ENCODE results near the gene CDKN1A.
A peak's percentile ranks its signal among the peaks of the same experiment; 100 is the strongest.
"Not testable (repeated sequence)": the region's sequence is repeated elsewhere in the genome, so short reads cannot be mapped to it uniquely, and the experiment has no call there.

Gene CDKN1A

DNA sequence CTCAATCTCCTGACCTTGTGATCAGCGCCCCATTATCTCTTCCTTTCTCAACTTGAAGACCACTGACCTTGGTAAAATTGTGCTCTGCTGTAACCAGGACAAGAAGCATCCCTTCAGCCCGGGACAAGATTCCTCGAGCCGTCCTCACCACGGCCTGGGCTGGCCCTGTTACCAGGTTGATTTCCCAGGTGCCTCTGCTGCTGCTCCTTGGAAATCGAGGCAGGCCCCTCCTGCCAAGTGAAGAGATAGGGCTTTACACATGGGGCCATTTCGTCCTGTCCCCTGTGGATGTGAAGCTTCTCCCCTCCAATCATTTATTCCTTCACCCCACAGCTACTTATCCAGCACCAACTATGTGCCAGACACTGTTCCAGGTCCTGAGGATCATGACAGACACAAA lies 40.6 kb downstream of the CDKN1A start:
- in situ Hi-C loops (cut with MboI; ENCODE audit: low sequenced_read_pairs) = loop anchor here (25.0 kb wide), 1 partner anchor 107 kb away; no protein-coding TSS in a partner anchor

GRCh38 chr6:36720251-36721141 lies 42.0 kb downstream of the CDKN1A start:
- in situ Hi-C loops (cut with MboI; ENCODE audit: low sequenced_read_pairs) = loop anchor here (25.0 kb wide), 1 partner anchor 108 kb away; no protein-coding TSS in a partner anchor
- Histone ChIP-seq H3K27me3 (ENCODE audit: low read depth) (no peaks in the 10 kb centered on the region), H3K9me3 (no peaks in the 10 kb centered on the region), H3K4me1 (peaks cover 3% of the 10 kb centered on the region; the same call in 1 of the 2 replicates), H3K36me3 (replicated peaks) (no peaks in the 10 kb centered on the region), H3K4me3 (no peak overlapping the region)
- no peak for DNase-seq (ENCODE audit: low spot score in 2 of 2)

More for the DNA sequence above, 40.6 kb downstream of the CDKN1A start:
- Histone ChIP-seq H3K4me1 (no peaks in the 10 kb centered on the region), H3K9me3 (no peaks in the 10 kb centered on the region), H3K4me3 (no peak overlapping the region), H3K27me3 (ENCODE audit: low read depth) (no peaks in the 10 kb centered on the region), H3K36me3 (replicated peaks) (no peaks in the 10 kb centered on the region)
- no peak for DNase-seq (ENCODE audit: low spot score in 2 of 2)

- in situ Hi-C loops (cut with MboI; ENCODE audit: low sequenced_read_pairs) = loop anchor here (25.0 kb wide), 1 partner anchor 109 kb away; no protein-coding TSS in a partner anchor
- no peak for DNase-seq (ENCODE audit: low spot score in 2 of 2)
Measured at GRCh38 chr6:36721369-36722140, 43.0 kb downstream of the CDKN1A start.

DNA sequence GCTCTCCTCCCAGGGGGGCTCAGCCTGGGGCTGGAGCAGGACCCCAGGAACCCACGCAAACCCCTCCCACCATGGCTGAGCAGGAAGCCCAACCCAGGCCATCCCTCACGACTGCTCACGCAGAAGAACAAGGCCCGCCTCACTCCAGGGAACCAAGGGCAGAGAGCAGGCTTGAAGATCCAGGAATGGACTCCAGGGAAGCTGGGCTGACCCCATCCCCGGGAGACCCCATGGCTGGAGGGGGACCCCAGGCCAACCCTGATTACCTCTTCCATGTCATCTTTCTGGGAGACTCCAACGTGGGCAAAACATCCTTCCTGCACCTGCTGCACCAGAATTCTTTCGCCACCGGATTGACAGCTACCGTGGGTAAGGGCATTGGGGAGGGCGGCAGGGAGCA lies 43.9 kb downstream of the CDKN1A start:
- no peaks in the 10 kb centered on the region for H3K36me3 ChIP-seq (replicated peaks)
- H3K9me3 ChIP-seq = no peaks in the 10 kb centered on the region
- no peak overlapping the region for H3K4me3 ChIP-seq
- no peak for DNase-seq (ENCODE audit: low spot score in 2 of 2)
- H3K4me1 ChIP-seq = peaks cover 3% of the 10 kb centered on the region; the same call in 1 of the 2 replicates
- no peaks in the 10 kb centered on the region for H3K27me3 ChIP-seq (ENCODE audit: low read depth)
- in situ Hi-C loops (cut with MboI; ENCODE audit: low sequenced_read_pairs) = loop anchor here (25.0 kb wide), 1 partner anchor 110 kb away; no protein-coding TSS in a partner anchor

More at GRCh38 chr6:36721369-36722140, 43.0 kb downstream of the CDKN1A start:
- Histone ChIP-seq H3K4me3 (no peak overlapping the region), H3K4me1 (peaks cover 3% of the 10 kb centered on the region; the same call in 1 of the 2 replicates), H3K9me3 (no peaks in the 10 kb centered on the region), H3K27me3 (ENCODE audit: low read depth) (no peaks in the 10 kb centered on the region), H3K36me3 (replicated peaks) (no peaks in the 10 kb centered on the region)

DNA sequence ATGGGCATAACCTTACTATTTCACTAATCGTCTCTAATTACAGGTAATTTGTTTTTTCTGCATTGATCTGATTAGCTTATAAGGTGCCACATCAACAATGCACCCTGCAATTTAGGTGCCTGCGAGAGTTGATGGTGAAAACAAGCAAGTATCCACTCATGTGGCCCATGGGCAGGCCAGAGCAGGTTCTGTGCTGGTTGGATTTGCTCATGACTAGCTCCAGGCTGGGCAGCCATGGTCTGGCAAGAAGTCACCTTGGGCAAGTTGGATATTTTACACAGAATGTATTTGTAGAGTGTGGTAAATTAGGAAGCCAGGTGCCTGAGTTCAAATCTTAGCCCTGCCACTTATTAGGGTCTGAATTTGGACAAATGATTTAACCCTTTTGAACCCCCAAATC lies 44.4 kb downstream of the CDKN1A start:
- Histone ChIP-seq H3K9me3 (no peaks in the 10 kb centered on the region), H3K27me3 (ENCODE audit: low read depth) (no peaks in the 10 kb centered on the region), H3K4me1 (peaks cover 3% of the 10 kb centered on the region; the same call in 1 of the 2 replicates), H3K36me3 (replicated peaks) (no peaks in the 10 kb centered on the region), H3K4me3 (no peak overlapping the region)
- in situ Hi-C loops (cut with MboI; ENCODE audit: low sequenced_read_pairs) = loop anchor here (25.0 kb wide), 1 partner anchor 111 kb away; no protein-coding TSS in a partner anchor
- DNase-seq (ENCODE audit: low spot score in 2 of 2) = no peak

- in situ Hi-C loops (cut with MboI; ENCODE audit: low sequenced_read_pairs) = loop anchor here (25.0 kb wide), 1 partner anchor 112 kb away; no protein-coding TSS in a partner anchor
- H3K4me1 ChIP-seq; H3K36me3 ChIP-seq (replicated peaks); H3K9me3 ChIP-seq; H3K27me3 ChIP-seq (ENCODE audit: low read depth); DNase-seq (ENCODE audit: low spot score in 2 of 2); H3K4me3 ChIP-seq: not testable (repeated sequence)
Measured at GRCh38 chr6:36723992-36724391, 45.5 kb downstream of the CDKN1A start.

GRCh38 chr6:36724514-36725390 lies 46.2 kb downstream of the CDKN1A start:
- no peaks in the 10 kb centered on the region for H3K36me3 ChIP-seq (replicated peaks)
- DNase-seq (ENCODE audit: low spot score in 2 of 2) = peak; percentile 48 to 84
- peaks cover 5% of the 10 kb centered on the region for H3K4me1 ChIP-seq
- in situ Hi-C loops (cut with MboI; ENCODE audit: low sequenced_read_pairs) = loop anchor here (25.0 kb wide), 1 partner anchor 112 kb away; no protein-coding TSS in a partner anchor
- H3K4me3 ChIP-seq = no peak overlapping the region
- no peaks in the 10 kb centered on the region for H3K27me3 ChIP-seq (ENCODE audit: low read depth)
- H3K9me3 ChIP-seq = no peaks in the 10 kb centered on the region

DNA sequence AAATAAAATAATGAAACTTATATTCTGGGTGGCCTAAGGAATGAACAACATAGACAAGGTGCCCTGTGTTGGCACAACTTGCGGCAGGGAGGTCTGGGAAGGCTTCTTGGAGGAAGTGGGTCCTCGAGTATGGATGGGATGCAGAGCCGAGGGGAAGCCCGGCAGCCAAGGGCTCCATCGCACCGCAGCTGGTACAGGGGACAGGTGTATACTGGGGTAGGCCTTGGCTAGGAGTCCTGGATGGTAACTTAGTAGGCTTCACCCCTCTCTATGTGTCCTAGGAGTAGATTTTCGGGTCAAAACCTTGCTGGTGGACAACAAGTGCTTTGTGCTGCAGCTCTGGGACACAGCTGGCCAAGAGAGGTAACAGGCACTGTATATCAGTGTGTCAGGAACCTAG lies 47.1 kb downstream of the CDKN1A start:
- H3K4me3 ChIP-seq = no peak overlapping the region
- no peak for DNase-seq (ENCODE audit: low spot score in 2 of 2)
- H3K36me3 ChIP-seq (replicated peaks) = no peaks in the 10 kb centered on the region
- in situ Hi-C loops (cut with MboI; ENCODE audit: low sequenced_read_pairs) = no loop called here
- peaks cover 5% of the 10 kb centered on the region for H3K4me1 ChIP-seq
- no peaks in the 10 kb centered on the region for H3K9me3 ChIP-seq
- H3K27me3 ChIP-seq (ENCODE audit: low read depth) = no peaks in the 10 kb centered on the region

DNA sequence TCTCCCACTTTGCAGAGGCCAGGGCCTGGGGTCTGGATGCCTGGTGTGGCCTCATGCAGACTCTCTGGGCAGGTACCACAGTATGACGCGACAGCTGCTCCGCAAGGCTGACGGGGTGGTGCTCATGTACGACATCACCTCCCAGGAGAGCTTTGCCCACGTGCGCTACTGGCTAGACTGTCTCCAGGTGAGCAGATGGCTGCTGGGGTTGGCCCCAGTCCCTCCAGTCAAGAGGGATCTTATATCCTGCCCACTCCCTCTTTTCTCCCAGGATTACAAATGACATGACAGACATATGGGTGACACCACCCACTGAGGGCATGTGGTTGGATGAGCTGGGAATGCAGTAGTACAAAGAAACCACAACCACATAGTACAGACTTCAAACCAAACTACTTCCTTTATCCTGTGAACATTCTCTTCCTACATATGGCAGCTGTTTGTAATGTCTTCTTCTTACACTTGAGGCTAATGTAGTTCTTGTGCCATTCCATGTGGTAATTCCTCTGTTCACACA lies 49.0 kb downstream of the CDKN1A start:
- no peak for DNase-seq (ENCODE audit: low spot score in 2 of 2)

GRCh38 chr6:36728289-36729160 lies 50.0 kb downstream of the CDKN1A start:
- Histone ChIP-seq H3K36me3 (replicated peaks) (no peaks in the 10 kb centered on the region), H3K9me3 (no peaks in the 10 kb centered on the region), H3K4me3 (no peak overlapping the region), H3K4me1 (peaks cover 5% of the 10 kb centered on the region), H3K27me3 (ENCODE audit: low read depth) (no peaks in the 10 kb centered on the region)
- DNase-seq (ENCODE audit: low spot score in 2 of 2) = no peak
- in situ Hi-C loops (cut with MboI; ENCODE audit: low sequenced_read_pairs) = no loop called here

More for the DNA sequence above, 49.0 kb downstream of the CDKN1A start:
- H3K4me1 ChIP-seq = peaks cover 5% of the 10 kb centered on the region
- H3K4me3 ChIP-seq = no peak overlapping the region
- in situ Hi-C loops (cut with MboI; ENCODE audit: low sequenced_read_pairs) = no loop called here
- no peaks in the 10 kb centered on the region for H3K9me3 ChIP-seq
- H3K36me3 ChIP-seq (replicated peaks) = no peaks in the 10 kb centered on the region
- H3K27me3 ChIP-seq (ENCODE audit: low read depth) = no peaks in the 10 kb centered on the region

GRCh38 chr6:36729161-36729524 lies 50.6 kb downstream of the CDKN1A start:
- H3K27me3 ChIP-seq (ENCODE audit: low read depth) = no peaks in the 10 kb centered on the region
- no peaks in the 10 kb centered on the region for H3K36me3 ChIP-seq (replicated peaks)
- in situ Hi-C loops (cut with MboI; ENCODE audit: low sequenced_read_pairs) = no loop called here
- H3K4me1 ChIP-seq = peaks cover 5% of the 10 kb centered on the region
- no peak overlapping the region for H3K4me3 ChIP-seq
- H3K9me3 ChIP-seq = no peaks in the 10 kb centered on the region
- DNase-seq (ENCODE audit: low spot score in 2 of 2) = no peak
